GM19463 (cell line): ENCODE measurements around the gene MAGI3.
"Not testable (repeated sequence)": the region's sequence is repeated elsewhere in the genome, so short reads cannot be mapped to it uniquely, and the experiment has no call there.

Experiments used
- ATAC-seq: cut with Tn5 transposase; IDR thresholded peaks from one replicate; pipeline ENCODE4 v1.9.1; 2021; ENCODE audit warnings: mild to moderate bottlenecking, moderate library complexity; ENCODE audit not compliant: unreplicated experiment

The MAGI3 gene

DNA sequence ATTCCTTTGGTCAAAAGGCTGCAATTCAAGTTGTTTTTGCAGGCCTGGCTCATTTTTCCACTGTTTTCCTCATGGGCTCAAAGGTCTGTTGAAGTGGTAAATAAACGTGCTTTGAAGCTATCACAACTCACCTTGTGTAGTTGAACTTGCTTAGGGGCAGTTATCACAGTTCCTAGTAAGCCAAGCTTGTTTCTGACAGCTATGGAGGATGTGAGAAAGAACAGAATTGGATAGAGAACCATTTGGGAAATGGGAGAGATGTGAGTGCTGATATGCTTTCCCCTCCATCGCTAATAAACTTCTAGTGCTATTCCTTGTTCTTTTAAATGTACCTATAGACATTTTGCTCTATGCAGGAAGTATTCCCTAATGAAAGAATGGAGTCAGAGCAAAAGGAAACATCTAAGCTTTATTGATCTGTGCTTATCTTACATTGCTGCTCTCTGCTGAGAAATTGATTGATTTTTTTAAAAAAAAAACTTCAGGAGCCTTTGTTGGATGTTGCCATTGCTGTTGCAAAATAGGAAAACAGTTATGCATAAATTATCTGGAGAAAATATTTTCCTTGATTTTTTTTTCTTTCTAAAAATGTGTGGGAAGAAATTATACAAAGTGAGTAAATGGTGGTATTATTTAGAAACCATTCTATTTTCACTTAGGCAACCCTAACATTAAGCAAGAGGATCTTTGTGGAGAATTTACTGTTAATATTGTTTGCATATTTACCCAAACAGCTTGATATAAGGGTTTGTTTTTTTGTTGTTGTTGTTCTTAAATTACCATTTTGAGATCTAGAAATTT, 118.2 kb downstream of the MAGI3 start:
- no peak for ATAC-seq

DNA sequence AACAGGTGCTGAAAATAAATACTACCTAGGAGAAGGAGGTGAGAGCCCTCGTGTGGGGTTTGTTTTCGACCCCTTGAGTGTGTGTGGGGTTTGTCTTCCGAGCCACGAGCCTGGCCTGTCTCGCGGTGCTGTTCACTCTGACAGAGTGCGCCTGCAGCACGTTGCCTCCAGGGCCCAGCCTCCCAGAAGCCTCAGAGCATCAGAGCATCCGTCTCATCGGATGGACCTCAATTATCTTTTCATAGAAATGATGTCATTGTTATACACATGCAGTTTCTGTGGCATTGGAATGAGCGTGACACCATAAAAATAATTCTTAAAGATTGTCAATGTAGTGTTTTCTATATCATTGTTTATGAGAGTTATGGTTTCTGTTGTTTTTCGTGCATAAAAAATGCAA, 119.5 kb downstream of the MAGI3 start:
- not testable (repeated sequence) for ATAC-seq

DNA sequence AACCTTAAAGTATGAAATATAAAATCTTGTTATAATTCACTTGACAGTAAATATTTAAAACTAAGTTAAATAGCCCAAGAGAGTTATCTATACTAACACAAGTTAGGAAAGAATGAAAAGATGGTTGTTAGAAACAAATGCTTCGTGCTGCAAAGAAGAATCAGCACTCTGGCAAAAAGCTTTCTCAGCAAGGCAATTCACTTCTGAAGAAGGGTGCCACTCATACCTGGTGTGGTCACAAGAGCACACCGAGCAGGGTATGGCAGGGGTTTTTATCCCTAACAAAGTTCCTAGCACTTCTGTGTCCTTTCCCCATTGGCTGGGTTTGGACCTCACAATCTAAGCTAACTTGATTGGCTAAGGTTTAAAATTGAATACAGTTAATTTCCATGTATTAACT, 121.0 kb downstream of the MAGI3 start:
- ATAC-seq: no peak

DNA sequence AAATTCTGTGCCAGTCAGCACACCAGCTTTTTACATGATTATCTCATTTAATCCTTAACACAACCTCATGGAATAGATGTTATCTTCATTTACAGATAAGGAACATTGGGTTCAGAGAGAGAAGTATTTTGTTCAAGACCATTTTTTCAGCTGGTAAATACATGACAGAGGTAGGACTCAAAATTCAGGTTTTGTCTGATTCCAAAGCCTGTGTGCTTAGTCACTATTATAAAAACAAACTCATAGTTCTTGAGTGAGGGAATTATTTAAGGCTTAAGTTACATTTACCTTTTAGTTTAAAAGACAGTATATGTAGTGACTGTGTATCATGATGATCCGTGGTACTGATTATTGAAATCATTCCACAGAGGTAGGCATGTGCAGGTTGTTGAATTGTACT, 125.2 kb downstream of the MAGI3 start:
- no peak for ATAC-seq

DNA sequence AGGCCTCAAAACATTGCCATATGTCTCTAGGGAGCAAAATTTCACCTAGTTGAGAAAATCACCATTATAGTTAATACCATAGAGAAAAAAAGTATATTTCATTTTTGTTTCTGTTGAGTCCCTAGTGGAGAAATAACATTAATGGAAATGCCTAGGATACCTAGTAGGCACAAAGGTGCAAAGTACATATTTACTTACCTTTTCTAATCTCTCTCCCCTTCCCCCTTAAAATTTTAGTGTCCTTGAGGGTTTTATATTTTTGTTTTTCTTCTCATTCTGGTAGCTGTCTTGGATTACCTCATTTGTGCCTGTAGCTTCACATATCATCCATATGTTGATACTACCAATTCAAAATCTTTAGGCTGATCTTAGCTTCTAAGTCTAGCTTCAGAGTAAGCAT, 127.0 kb downstream of the MAGI3 start:
- no peak for ATAC-seq

DNA sequence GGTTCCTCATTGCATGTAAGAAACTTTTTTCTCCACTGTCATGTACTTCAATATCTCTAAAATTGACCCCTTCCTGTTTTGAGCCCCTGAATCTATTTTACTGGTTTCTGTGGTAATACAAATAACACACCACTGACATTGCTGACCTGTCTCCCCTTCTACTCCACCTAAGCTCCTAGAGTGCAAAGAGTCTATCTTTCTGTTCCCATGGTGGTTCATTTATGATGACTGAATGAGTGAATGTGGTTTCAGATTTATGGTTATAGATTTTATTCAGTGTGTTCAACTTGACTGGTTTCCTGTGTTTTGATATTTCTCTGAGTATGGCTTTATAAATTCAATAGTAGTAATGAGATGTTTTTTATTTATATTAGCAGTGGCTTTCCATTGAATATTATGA, 127.7 kb downstream of the MAGI3 start:
- ATAC-seq: no peak

DNA sequence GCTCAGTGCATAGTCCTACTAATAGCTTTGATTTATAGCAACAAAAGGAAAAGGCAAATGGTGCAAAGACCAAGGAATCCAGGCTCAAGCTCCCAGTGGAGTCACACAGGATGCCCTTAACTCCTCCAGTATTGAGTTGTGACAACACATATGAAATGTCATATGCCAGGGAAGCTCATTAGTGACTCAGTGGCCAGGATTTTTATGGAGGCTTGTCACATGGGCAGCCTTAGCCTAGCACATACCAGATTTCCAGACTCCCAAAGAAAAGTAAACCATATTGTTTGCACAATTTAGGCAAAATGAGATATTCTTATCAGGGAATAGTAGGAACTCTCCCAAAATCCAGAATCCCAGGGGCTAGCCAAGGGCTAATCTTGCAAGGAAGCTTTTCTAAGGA, 129.2 kb downstream of the MAGI3 start:
- no peak for ATAC-seq

DNA sequence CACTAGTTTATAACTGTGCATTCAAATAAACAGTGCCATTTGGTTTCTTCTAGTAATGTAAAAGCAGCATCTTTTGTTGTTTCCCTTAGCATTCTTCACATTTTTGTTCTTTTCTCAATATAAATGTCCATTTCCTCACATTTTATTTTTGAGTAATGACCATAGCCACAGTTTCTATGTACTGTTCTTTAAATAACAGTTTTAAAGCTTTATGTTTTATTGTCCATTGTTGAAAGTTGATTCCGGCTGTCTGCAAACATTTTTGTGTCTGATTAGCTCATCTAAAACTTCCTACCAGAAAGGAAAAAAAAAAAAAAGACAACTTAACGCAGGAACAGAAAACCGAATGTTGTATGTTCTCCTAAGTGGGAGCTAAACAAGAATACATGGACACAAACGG, 139.7 kb downstream of the MAGI3 start:
- no peak for ATAC-seq

DNA sequence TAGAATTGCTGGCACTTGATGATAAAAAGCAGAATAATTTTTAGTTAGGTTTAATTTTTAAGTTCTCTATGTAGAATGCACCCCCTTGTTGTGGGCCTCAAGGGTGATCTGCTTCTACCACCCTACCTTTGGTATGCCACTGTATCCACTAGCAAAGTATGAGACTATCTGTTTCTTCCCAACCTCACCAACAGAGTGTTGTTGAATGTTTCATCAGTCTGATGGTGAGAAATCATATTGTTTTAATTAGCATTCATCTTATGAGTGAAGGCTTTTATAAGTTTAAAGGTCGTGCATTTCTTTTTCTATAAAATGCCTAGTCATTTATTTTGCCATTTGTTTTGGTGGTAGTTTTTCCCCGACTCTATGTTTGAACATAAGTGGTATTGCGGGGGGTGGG, 141.0 kb downstream of the MAGI3 start:
- no peak for ATAC-seq

DNA sequence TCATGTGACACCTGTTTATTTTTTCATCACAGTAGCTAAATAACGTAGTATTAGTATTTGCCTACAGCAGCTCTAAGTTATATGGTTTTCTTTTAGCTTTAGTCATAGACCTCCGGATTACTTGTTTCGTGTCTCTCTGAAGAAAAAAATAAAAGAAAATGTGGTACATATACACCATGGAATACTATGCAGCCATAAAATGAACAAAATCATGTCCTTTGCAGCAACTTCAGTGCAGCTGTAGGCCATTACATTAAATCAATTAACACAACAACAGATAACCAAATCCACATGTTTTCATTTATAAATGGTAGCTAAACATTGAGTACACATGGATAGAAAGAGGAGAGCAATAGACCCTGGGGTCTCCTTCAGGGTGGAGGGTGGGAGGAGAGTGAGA, 142.7 kb downstream of the MAGI3 start:
- no peak for ATAC-seq

DNA sequence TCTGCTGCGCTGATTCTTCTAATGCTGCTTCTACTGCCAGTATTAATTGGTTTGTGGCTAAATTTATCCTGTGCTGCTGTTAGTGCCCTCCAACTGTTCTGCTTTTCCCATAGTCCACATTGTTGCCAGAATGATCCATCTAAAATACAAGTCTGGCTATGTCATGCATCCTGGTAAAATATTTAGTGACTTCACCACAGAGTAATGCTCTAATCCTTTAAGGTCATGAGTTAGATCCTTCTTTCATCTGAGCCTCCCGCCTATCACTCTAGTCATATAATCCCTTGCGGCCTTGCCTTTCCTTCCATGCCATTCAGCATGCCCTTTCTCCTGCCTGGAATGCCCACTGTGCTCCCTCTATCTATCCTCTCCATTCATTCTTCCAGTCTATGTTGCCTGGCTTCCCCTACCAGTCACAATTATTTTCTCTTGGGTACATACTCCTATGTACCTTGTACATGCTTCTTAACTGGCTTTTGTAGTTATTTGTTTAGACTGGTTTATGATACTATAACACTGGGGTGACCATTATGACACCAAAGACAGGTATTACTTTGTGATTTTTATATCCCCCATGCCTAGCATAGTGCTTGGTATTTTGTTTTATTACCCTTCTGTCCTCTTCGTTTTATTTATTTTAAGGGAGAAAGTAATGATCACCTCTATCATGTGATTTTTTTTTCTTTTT, 144.0 kb downstream of the MAGI3 start:
- ATAC-seq: no peak

DNA sequence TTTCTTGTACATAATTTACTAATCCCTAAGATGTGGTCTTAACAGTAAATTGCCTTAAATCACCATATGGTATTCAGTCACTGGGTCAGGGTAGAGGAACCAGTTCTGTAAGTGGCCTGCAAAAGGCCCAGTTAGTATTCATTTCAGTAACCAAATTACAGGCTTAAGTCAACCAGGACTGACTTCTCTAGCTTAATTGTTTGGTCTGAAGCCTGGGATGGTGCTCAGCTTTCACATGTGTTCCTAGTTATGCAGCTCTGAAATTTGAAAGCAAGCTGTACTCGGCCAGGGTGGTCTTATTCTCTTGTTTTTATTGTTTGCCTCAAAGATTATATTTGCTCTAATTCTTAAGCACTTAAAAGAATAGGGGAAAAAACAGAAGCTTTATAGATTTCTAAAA, 144.6 kb downstream of the MAGI3 start:
- ATAC-seq: no peak

DNA sequence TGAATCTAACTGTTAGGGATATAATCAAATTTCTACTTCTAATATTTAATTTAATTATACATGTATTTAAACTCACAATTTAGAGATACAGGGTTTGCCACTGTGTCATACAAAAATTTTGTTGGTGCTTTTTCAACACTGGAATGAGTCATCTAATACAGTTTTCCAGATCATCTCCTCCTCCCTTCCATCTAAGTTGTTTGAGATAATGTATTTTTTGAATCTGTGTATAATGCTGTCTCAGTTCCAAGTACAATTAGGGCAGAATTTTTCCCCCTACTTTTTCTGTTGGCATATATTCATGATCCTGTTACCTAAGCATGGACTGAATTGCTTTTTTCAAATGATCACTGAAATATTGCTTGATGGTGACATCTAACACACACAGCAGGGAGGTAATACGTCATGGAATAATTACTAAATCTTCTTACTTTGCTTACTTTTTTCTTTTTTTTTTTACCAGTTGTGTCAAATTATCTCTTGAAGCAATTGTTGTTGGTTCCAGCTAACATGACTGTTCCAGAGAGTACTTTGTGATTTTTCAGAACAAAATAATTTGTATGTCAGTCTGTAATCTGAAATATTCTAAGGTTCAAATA, 146.0 kb downstream of the MAGI3 start:
- no peak for ATAC-seq

DNA sequence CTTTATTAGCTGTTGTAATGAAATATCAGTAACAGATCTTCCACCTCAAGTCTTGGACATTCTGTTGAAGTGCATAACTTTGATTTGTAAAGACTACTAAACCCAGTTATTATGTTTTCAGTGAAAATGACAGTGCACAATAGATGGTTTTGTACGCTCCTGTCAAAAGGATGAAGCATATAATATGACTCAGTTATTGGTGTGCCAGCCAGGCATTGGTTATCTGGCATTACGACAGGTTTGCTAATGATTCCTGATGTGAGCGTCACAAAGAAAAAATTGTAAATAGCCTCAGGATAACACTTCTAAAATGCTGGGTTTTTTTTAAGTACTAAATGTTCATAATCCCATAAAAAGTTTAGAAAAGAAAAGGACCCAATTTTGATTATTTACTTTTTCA, 147.9 kb downstream of the MAGI3 start:
- ATAC-seq: no peak

DNA sequence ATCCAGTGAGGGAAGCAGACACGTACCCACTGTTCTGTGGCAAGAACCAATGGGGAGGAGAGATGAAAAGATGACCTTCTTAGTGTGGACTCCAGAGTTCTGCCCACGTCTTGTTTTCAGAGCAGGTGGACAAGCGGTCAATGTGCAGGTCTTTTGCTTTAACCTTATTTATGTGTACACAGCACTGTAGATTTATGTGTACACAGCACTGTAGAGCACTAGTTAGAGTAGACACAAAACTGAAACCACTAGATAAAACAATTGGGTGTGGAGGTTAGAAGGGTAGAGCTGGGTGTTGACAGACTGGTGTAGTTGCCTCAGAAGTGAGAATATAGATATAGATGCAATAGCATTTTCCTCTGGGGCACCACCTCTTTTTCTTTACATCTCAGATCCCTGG, 150.0 kb downstream of the MAGI3 start:
- ATAC-seq: no peak

DNA sequence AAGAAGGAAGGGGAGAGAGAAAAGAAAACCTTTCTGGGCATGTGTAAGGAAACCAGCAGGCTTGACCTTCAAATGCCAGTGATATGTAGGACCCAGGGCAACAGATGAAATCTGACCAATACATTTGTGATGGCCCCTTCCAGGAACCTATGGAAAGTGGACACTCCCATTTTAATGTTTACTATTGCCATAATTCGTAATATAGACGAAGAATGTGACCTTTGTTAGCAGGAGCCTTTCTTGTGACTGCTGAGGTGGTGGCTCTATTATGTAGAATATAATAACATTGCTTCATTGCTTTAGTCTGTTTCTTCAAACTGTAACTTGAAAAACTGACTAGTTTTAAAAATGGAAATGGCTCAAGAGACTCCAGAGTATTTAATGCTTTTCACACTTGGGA, 150.8 kb downstream of the MAGI3 start:
- ATAC-seq: no peak

DNA sequence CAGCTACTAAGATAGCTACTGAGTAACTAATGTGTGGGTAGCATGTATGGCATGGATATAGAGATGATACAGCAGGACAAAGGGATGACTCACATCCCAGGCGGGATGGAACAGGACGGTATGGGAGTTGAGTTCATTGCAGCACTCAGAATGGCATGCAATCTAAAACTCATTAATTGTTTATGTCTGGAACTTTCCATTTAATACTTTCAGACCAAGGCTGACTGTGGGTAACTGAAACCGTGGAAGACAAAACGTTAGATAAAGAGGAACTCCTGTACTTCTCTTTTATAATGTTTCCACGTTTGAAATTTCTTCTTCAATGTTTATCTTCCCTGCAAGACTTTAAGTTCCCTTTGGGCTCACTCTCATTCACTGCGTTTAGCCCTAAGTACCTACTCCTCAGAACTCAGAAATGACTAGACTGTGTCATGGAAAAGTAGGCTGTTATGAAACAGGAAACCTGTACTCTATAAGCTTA, 151.9 kb downstream of the MAGI3 start:
- no peak for ATAC-seq

DNA sequence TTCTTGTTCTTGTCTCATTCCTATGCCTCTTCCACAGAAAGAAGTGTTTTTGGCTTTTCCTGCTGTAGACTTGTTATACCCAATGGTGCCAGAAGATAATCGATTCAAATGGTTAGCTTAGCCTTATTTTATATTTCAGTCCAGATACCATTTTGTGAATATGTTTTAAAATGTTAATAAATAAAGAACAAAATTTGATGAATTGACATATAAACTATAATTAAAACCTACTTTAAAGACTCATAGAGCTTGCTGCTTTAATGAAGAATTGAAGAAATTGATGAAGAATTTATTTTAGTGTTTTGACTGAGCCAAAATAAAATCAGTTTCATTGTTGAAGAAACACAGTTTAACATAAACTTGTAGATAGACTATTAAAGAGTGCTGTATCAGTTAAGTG, 152.8 kb downstream of the MAGI3 start:
- ATAC-seq: no peak

DNA sequence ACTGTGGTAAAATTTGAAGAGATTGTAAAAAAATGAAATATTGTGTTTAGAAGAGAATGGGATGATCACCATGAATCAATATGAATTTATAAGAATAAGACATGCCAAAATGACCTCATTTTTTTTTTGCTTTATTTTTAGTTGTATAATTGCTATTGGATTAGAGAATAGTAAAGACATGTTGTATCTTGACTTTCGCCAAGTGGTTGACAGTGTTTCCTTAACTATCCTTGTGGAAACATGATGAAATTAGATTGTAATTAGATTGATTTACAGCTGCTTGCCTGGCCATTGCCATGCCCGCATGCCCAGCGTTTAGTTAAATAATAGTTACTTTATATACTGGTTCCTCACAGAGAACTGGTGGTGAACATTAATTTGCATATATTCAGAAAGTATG, 154.9 kb downstream of the MAGI3 start:
- ATAC-seq: no peak

DNA sequence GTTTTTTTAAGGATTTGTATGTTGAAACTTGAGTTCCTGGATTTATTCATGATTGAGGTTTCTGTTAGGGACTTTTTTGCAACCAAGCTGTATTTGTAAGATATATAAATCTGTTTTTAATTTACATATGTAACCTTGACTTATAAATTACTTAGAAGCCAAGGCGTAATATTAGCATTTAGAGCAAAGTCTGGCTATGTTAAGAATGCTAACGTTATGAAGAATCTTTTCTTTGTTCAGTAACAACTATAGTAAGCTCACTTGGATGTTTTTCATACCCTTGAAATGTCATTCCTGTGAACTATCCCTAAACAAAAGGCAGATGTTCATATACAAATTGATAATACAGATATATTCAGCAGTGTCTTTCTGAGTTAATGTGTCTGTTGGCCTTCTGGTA, 155.3 kb downstream of the MAGI3 start:
- ATAC-seq: no peak

DNA sequence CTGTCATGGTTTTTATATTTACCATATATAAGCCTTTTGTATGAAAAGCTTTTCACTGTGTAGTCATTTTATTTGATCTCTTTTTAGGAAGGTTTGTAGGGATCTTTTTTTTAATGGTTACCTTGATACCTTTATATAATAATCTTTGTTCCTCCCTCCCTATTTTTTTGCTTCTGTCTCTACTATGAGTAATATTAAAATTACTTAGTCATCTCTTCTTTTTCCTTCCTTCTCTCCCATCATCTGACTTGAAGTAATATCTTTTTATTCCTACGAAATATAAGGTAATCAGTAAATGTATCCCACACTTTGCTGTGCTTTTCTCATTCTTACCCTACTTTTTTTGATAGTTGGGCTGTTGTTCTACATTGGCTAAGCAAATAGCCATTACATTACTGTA, 161.4 kb downstream of the MAGI3 start:
- no peak for ATAC-seq

DNA sequence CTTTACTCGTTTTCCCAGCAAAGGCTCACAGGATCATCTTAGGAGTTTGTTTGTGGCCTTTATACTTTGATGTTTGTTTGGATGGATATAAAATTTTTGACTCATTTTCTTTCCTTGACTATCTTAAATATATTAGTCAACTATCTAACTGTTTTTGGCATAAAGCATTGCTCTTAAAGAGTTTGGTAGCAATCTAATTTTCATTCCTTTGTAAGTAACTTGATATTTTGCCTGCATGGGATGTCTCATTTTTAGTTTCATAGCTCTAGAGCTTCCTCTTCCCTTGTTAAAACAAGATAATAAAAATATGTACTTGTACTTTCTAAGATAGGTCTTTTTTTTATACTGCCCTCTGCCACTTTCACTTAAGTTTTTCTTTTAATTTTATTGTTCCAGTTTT, 161.9 kb downstream of the MAGI3 start:
- ATAC-seq: no peak
